Kidney (tissue), 14 donors: ENCODE data around the gene SARNP. TPM values are rescaled to one million over a fixed set of nuclear protein-coding genes. Genes with fewer than 3 reads are reported as not detected.
"Not testable (repeated sequence)": the region's sequence is repeated elsewhere in the genome, so short reads cannot be mapped to it uniquely, and the experiment has no call there.

Experiments used
- DNase-seq, 5 donors: peaks; one replicate each; pipeline ENCODE4 v3.0.0-alpha.2; 2013 to 2020
- FAIRE-seq: peaks from 2 replicates; lab custom pipeline; 2012; peaks lifted over from hg19 to GRCh38; lab: Jason Lieb, UNC
- H3K27ac ChIP-seq, 2 donors: one replicate each; pipeline ENCODE4 v1.7.0; 2013; ENCODE audit warnings: low read depth in 2 of 2, low read length in 2 of 2, inconsistent platforms in 1 of 2
- H3K27me3 ChIP-seq: one replicate; pipeline ENCODE4 v1.7.1; 2013; ENCODE audit warnings: low read length, inconsistent platforms; ENCODE audit not compliant: control insufficient read depth, insufficient read depth
- H3K36me3 ChIP-seq, 3 donors: one replicate each; pipeline versions ENCODE4 v1.7.0 to v1.7.1; 2013; ENCODE audit warnings: low read length in 3 of 3, control low read depth in 1 of 3, inconsistent platforms in 1 of 3; ENCODE audit not compliant: insufficient read depth in 3 of 3, control insufficient read depth in 2 of 3
- H3K4me1 ChIP-seq, 3 donors: one replicate each; pipeline versions ENCODE4 v1.7.0 to v1.7.1; 2013; ENCODE audit warnings: low read length in 3 of 3, inconsistent platforms in 1 of 3, low read depth in 1 of 3; ENCODE audit not compliant: control insufficient read depth in 2 of 3, insufficient read depth in 2 of 3
- H3K4me3 ChIP-seq, 3 donors: one replicate each; pipeline versions ENCODE4 v1.7.0 to v1.8.1; 2013; ENCODE audit warnings: low read length in 3 of 3, control low read depth in 1 of 3, inconsistent platforms in 1 of 3
- H3K9ac ChIP-seq, 3 donors: one replicate each; pipeline versions ENCODE4 v1.7.0 to v1.7.1; 2013; ENCODE audit warnings: low read length in 3 of 3, control low read depth in 1 of 3, inconsistent platforms in 1 of 3
- H3K9me3 ChIP-seq, 3 donors: one replicate each; pipeline versions ENCODE4 v1.7.0 to v1.7.1; 2013; ENCODE audit warnings: low read length in 3 of 3, control low read depth in 1 of 3, inconsistent platforms in 1 of 3; ENCODE audit not compliant: control insufficient read depth in 2 of 3, insufficient read depth in 1 of 3
- CTCF ChIP-seq: IDR thresholded peaks from 3 replicates; pipeline ENCODE4 v1.5.1; 2012; ENCODE audit warnings: mild to moderate bottlenecking, moderate library complexity, borderline replicate concordance; ENCODE audit not compliant: insufficient read depth; ENCODE audit errors: extremely low read depth
- intact Hi-C: fragments of 100-400 bp; cut with DNase I; formaldehyde crosslinking; loops from one replicate; pipeline ENCODE4 v1.11.1; 2022
- polyA plus RNA-seq: library from polyadenylated mRNA; stranded (reverse); fragments of 350-450 nt; fragmentation: Illumina TruSeq; extraction: RNeasy Lipid Tissue Mini Kit (QIAGEN cat#74804); gene quantifications from one replicate; pipeline ENCODE4 v1.2.3, GENCODE V29; 2014; ENCODE audit warnings: low read depth, low replicate concordance; ENCODE audit not compliant: insufficient read depth
- total RNA-seq: library from RNA; stranded (reverse); fragmentation: NEBNext Ultra II Directional; extraction: Animal tissue kit (Norgen Biotek cat#: 25700); gene quantifications from one replicate; pipeline ENCODE4 v1.2.1, GENCODE V29; 2021
- donor health status: control.
- donor health status: control.
- donor health status: control.
- donor health status: control.
- donor health status: control.
- donor health status: DM: yes; HTN: yes; CAD: no.
- donor health status: Normal renal cell carcinoma (clear cell type).

Gene SARNP
- total and polyA plus RNA-seq, 2 donors from 2014 or later: 51.1 to 109 TPM

GRCh38 chr12:55838361-55838760 lies 20.8 kb upstream of the SARNP start:
- Histone ChIP-seq H3K4me3 (no peak overlapping the region), H3K4me1 (no peaks in the 10 kb centered on the region), H3K9ac (no peak overlapping the region), H3K9me3 (no peaks in the 10 kb centered on the region), H3K36me3 (no peaks in the 10 kb centered on the region), H3K27ac (no peak overlapping the region), H3K27me3 (no peaks in the 10 kb centered on the region)
- intact Hi-C loops: no loop called here
- TF ChIP-seq CTCF: no peak
- no peak for FAIRE-seq
- no peak for DNase-seq

GRCh38 chr12:55834400-55834799 lies 16.9 kb upstream of the SARNP start:
- H3K9me3 ChIP-seq, FAIRE-seq, DNase-seq, H3K27me3 ChIP-seq, intact Hi-C loops, H3K36me3 ChIP-seq, H3K9ac ChIP-seq, H3K27ac ChIP-seq, H3K4me1 ChIP-seq, H3K4me3 ChIP-seq: not testable (repeated sequence)

GRCh38 chr12:55833056-55833455 lies 15.5 kb upstream of the SARNP start:
- no peak overlapping the region for H3K9ac ChIP-seq
- no peaks in the 10 kb centered on the region for H3K9me3 ChIP-seq
- H3K27me3 ChIP-seq: no peaks in the 10 kb centered on the region
- H3K4me1 ChIP-seq: peaks cover 0 to 7% (median 4%) of the 10 kb centered on the region in 3 donors
- no peak for DNase-seq
- TF ChIP-seq CTCF: no peak
- no peak for FAIRE-seq
- no peaks in the 10 kb centered on the region for H3K36me3 ChIP-seq
- no peak overlapping the region for H3K4me3 ChIP-seq
- intact Hi-C loops: no loop called here
- H3K27ac ChIP-seq: no peak overlapping the region

GRCh38 chr12:55831447-55831815 lies 13.9 kb upstream of the SARNP start:
- H3K4me1 ChIP-seq: peaks cover 0 to 16% (median 4%) of the 10 kb centered on the region in 3 donors
- intact Hi-C loops: no loop called here
- H3K36me3 ChIP-seq: no peaks in the 10 kb centered on the region
- DNase-seq: peak in 1 of 5 donors; percentile 40
- H3K27ac ChIP-seq: peak overlapping the region in 1 of 2 donors; percentile 2
- H3K27me3 ChIP-seq: no peaks in the 10 kb centered on the region
- no peak for TF ChIP-seq CTCF
- H3K4me3 ChIP-seq: peak overlapping the region; percentile 95 to 97 (median 97)
- H3K9ac ChIP-seq: peak overlapping the region in 2 of 3 donors; percentile 87 to 92
- H3K9me3 ChIP-seq: no peaks in the 10 kb centered on the region
- FAIRE-seq: no peak
